HL-60 (cell line): ENCODE data around the gene ACP6.

Experiments used
- GABPA ChIP-seq: IDR thresholded peaks from 2 replicates; pipeline ENCODE4 v1.6.1; 2012; ENCODE audit warnings: low read depth
- SPI1 ChIP-seq: IDR thresholded peaks from 2 replicates; pipeline ENCODE4 v1.6.1; 2012; ENCODE audit warnings: low read depth, mild to moderate bottlenecking, borderline replicate concordance
- TF ChIP-seq, protein P1 (sequence below): IDR thresholded peaks from one replicate; pipeline ENCODE4 v1.5.1; 2011; ENCODE audit warnings: low read length, control low read depth, inconsistent platforms; ENCODE audit not compliant: insufficient read depth

DNA sequence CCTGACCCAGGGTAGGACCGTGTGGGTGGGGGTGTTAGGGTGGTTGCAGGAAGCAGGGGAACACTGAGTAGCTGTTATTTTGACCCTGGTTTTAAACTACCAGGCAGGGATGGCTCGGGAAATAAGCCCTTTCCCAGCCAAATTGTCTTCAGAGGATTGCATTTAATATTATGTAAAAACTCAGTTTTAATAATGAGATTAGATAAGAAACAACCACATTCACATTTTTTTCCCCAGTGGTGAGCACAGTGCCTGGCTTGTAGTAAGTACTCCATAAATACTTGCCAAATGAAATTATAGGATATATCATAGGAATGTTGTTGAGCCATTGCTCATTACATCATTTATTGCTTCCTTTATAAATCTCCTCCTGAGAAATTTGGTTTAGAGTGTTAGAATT is 3.1 kb upstream of the ACP6 start:
- TF ChIP-seq, protein P1, sequence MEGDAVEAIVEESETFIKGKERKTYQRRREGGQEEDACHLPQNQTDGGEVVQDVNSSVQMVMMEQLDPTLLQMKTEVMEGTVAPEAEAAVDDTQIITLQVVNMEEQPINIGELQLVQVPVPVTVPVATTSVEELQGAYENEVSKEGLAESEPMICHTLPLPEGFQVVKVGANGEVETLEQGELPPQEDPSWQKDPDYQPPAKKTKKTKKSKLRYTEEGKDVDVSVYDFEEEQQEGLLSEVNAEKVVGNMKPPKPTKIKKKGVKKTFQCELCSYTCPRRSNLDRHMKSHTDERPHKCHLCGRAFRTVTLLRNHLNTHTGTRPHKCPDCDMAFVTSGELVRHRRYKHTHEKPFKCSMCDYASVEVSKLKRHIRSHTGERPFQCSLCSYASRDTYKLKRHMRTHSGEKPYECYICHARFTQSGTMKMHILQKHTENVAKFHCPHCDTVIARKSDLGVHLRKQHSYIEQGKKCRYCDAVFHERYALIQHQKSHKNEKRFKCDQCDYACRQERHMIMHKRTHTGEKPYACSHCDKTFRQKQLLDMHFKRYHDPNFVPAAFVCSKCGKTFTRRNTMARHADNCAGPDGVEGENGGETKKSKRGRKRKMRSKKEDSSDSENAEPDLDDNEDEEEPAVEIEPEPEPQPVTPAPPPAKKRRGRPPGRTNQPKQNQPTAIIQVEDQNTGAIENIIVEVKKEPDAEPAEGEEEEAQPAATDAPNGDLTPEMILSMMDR, result no peak
- TF ChIP-seq GABPA (no peak), SPI1 (no peak)
